NCI-H774 (cell line): ENCODE results near the gene MYBPH.

Experiments
- DNase-seq: peaks from one replicate; lab custom pipeline; 2025; lab: John Stamatoyannopoulos, UW

Gene MYBPH

GRCh38 chr1:203148579-203148978 is 27.0 kb downstream of the MYBPH start:
- DNase-seq: no peak

GRCh38 chr1:203148127-203148526 is 27.5 kb downstream of the MYBPH start:
- DNase-seq: no peak

- DNase-seq: no peak
Observed at GRCh38 chr1:203147376-203147775, 28.2 kb downstream of the MYBPH start.

- no peak for DNase-seq
Observed at GRCh38 chr1:203146537-203146936, 29.1 kb downstream of the MYBPH start.

- DNase-seq: no peak
Observed at GRCh38 chr1:203146042-203146369, 29.6 kb downstream of the MYBPH start.

- DNase-seq: no peak
Observed at GRCh38 chr1:203145321-203146041, 30.1 kb downstream of the MYBPH start.

GRCh38 chr1:203144661-203145060 is 31.0 kb downstream of the MYBPH start:
- DNase-seq: no peak

GRCh38 chr1:203143641-203144040 is 32.0 kb downstream of the MYBPH start:
- no peak for DNase-seq

- peak; percentile 61 for DNase-seq
Observed at GRCh38 chr1:203142684-203143408, 32.8 kb downstream of the MYBPH start.

- DNase-seq: no peak
Observed at GRCh38 chr1:203142124-203142523, 33.5 kb downstream of the MYBPH start.

GRCh38 chr1:203140743-203141520 is 34.7 kb downstream of the MYBPH start:
- no peak for DNase-seq

- no peak for DNase-seq
Observed at GRCh38 chr1:203139976-203140475, 35.6 kb downstream of the MYBPH start.

GRCh38 chr1:203138066-203138465 is 37.6 kb downstream of the MYBPH start:
- no peak for DNase-seq

- DNase-seq: no peak
Observed at GRCh38 chr1:203137324-203137723, 38.3 kb downstream of the MYBPH start.

GRCh38 chr1:203136409-203137042 is 39.1 kb downstream of the MYBPH start:
- DNase-seq: no peak

GRCh38 chr1:203135636-203136305 is 39.9 kb downstream of the MYBPH start:
- no peak for DNase-seq

- DNase-seq: no peak
Observed at GRCh38 chr1:203133970-203134725, 41.5 kb downstream of the MYBPH start.

- no peak for DNase-seq
Observed at GRCh38 chr1:203131548-203132200, 44.0 kb downstream of the MYBPH start.

- no peak for DNase-seq
Observed at GRCh38 chr1:203130358-203130985, 45.2 kb downstream of the MYBPH start.
